ENCODE data around the gene FAM181A. TPM values are rescaled to one million over a fixed set of nuclear protein-coding genes. Genes with fewer than 3 reads are reported as not detected.

FAM181A gene
- polyA plus RNA-seq, 12 donors: 0.09 to 0.22 (median 0.13) TPM; not detected in 7

GRCh38 chr14:93962701-93963601 is 35.8 kb downstream of the FAM181A start:
- DNase-seq: no peak

GRCh38 chr14:93963692-93964091 is 36.5 kb downstream of the FAM181A start:
- no peak for DNase-seq

GRCh38 chr14:93964281-93964680 is 37.1 kb downstream of the FAM181A start:
- no peak for DNase-seq

- no peak for DNase-seq
Measured at GRCh38 chr14:93964820-93965286, 37.7 kb downstream of the FAM181A start.

- DNase-seq: no peak
Measured at GRCh38 chr14:93965287-93965821, 38.2 kb downstream of the FAM181A start.

GRCh38 chr14:93965946-93966474 is 38.9 kb downstream of the FAM181A start:
- DNase-seq: no peak

GRCh38 chr14:93967637-93968250 is 40.6 kb downstream of the FAM181A start:
- no peak for DNase-seq

- no peak for DNase-seq
Measured at GRCh38 chr14:93969082-93969828, 42.1 kb downstream of the FAM181A start.

GRCh38 chr14:93970585-93970964 is 43.4 kb downstream of the FAM181A start:
- no peak for DNase-seq

GRCh38 chr14:93970965-93971634 is 44.0 kb downstream of the FAM181A start:
- no peak for DNase-seq

GRCh38 chr14:93971635-93972027 is 44.5 kb downstream of the FAM181A start:
- DNase-seq: no peak

GRCh38 chr14:93972618-93973205 is 45.6 kb downstream of the FAM181A start:
- DNase-seq: no peak

- no peak for DNase-seq
Measured at GRCh38 chr14:93973607-93974006, 46.5 kb downstream of the FAM181A start.

- no peak for DNase-seq
Measured at GRCh38 chr14:93974299-93974698, 47.2 kb downstream of the FAM181A start.

- DNase-seq: no peak
Measured at GRCh38 chr14:93974833-93975232, 47.7 kb downstream of the FAM181A start.

GRCh38 chr14:93975791-93976476 is 48.8 kb downstream of the FAM181A start:
- DNase-seq: no peak

GRCh38 chr14:93976477-93977057 is 49.4 kb downstream of the FAM181A start, which contains the start of gene ASB2:
Gene ASB2, minus strand, starts transcription at chr14:93976570. Its CDS starts 12,031 bp downstream, at chr14:93964539.
- DNase-seq: no peak

GRCh38 chr14:93977171-93977570 is 50.0 kb downstream of the FAM181A start:
- no peak for DNase-seq

GRCh38 chr14:93977790-93978581 is 50.8 kb downstream of the FAM181A start:
- no peak for DNase-seq
